Heart right ventricle (tissue), 16 donors: ENCODE data around the gene EGLN2. TPM values are rescaled to one million over a fixed set of nuclear protein-coding genes. Genes with fewer than 3 reads are reported as not detected.

Source experiments
- ATAC-seq, 8 donors: fragments of 200-7000 bp; cut with Tn5 transposase; one replicate each; pipeline ENCODE4 v1.9.1; 2020; ENCODE audit warnings: mild to moderate bottlenecking in 8 of 8, moderate library complexity in 8 of 8, moderate number of reproducible peaks in 1 of 8
- DNase-seq, 2 donors: peaks; one replicate each; pipeline ENCODE4 v3.0.0-alpha.2; 2020
- H3K27ac ChIP-seq, 10 donors: fragments of 200-600 bp; sonication (generic) in 2 of 10; one replicate each; pipeline versions ENCODE4 v1.5.0 to v1.8.0; 2020 to 2022; ENCODE audit warnings: mild to moderate bottlenecking in 3 of 10
- H3K27me3 ChIP-seq, 7 donors: fragments of 200-600 bp; one replicate each; pipeline ENCODE4 v1.8.0; 2021 to 2022; ENCODE audit warnings: mild to moderate bottlenecking in 2 of 7
- H3K36me3 ChIP-seq, 9 donors: fragments of 200-600 bp; sonication (generic) in 1 of 9; one replicate each; pipeline versions ENCODE4 v1.5.0 to v1.8.0; 2020 to 2022; ENCODE audit warnings: mild to moderate bottlenecking in 2 of 9
- H3K4me1 ChIP-seq, 9 donors: fragments of 200-600 bp; sonication (generic) in 1 of 9; one replicate each; pipeline versions ENCODE4 v1.5.0 to v1.8.0; 2020 to 2022; ENCODE audit warnings: mild to moderate bottlenecking in 4 of 9
- H3K4me3 ChIP-seq, 10 donors: fragments of 200-600 bp; sonication (generic) in 2 of 10; one replicate each; pipeline versions ENCODE4 v1.5.0 to v1.8.0; 2020 to 2022; ENCODE audit warnings: mild to moderate bottlenecking in 7 of 10, moderate library complexity in 2 of 10
- H3K9me3 ChIP-seq, 11 donors: fragments of 200-600 bp in 10 of 11; sonication (generic) in 2 of 11; one replicate each; pipeline versions ENCODE4 v1.5.0 to v1.8.0; 2013 to 2022; ENCODE audit warnings: mild to moderate bottlenecking in 2 of 11, control low read depth in 1 of 11, moderate library complexity in 1 of 11
- WGBS, 2 donors: extraction: QIAGEN DNeasy Blood & Tissue Kit; methylation state at CpG; one replicate each; pipeline ENCODE4 v1.1.7; 2013; ENCODE audit warnings: inconsistent platforms in 1 of 2; 5-methylcytosine and 5-hydroxymethylcytosine counted together
- intact Hi-C, 10 donors: fragments of 100-400 bp; cut with DNase I; formaldehyde crosslinking; loops; one replicate each; pipeline versions ENCODE4 v1.11.1 to v1.14.2; 2022
- polyA plus RNA-seq, 2 donors: library from polyadenylated mRNA; stranded (reverse); fragments of 200-250 nt; gene quantifications; one replicate each; pipeline ENCODE4 v1.2.3, GENCODE V29; 2013
- total RNA-seq, 10 donors: library from RNA; stranded (reverse); fragmentation: NEBNext Ultra II Directional in 3 of 10; extraction: Animal tissue kit (Norgen Biotek cat#: 25700) in 3 of 10; gene quantifications; one replicate each; pipeline versions ENCODE4 v1.2.1 to v1.2.4, GENCODE V29; 2021 to 2023
- TF ChIP-seq, protein P1 (sequence below), 9 donors: fragments of 200-600 bp; sonication (generic) in 2 of 9; IDR thresholded peaks; one replicate each; pipeline versions ENCODE4 v1.5.0 to v1.8.0; 2021 to 2022; ENCODE audit warnings: antibody characterized with exemption in 9 of 9, mild to moderate bottlenecking in 5 of 9, moderate library complexity in 1 of 9
- donor health status: Arrhythmogenic right ventricular cardiomyopathy.
- donor health status: ischemic (EF 13 %, LVEDD 7.1; RV severe dilation, severe dysfunction).
- donor health status: healthy with polysubstance abuse.
- donor health status: DM: no; HTN: yes; CAD: no.
- donor health status: DM: no; HTN: no; CAD: no.
- donor health status: ischemic (EF 25% LVEDD 6.9; RV normal size, moderate dysfunction).
- donor health status: ischemic (EF 25% LVEDD 5.7; RV mildly dilated, moderate dysfunction).
- donor health status: healthy.
- donor health status: DM: yes; HTN: yes; CAD: no.
- donor health status: Ischemic cardiomyopathy.
- donor health status: ischemic (EF 35%, LVEDD 5.7; RV mildly dilated, moderate dysfunction).
- donor health status: nonischemic (EF 11% LVEDD 7.7; RV severe dilation, severe dysfunction).
- donor health status: DM: yes; HTN: yes; CAD: no.
- donor health status: PGD.
- donor health status: ischemic (EF 29% LVEDD 5.4; RV normal size, mild dysfunction).
- donor health status: nonischemic (EF 23%, LVEDD 6.1; RV moderate dilation, normal function).

EGLN2 gene
- total and polyA plus RNA-seq, 12 donors, result 31.8 to 78.6 (median 46.0) TPM

DNA sequence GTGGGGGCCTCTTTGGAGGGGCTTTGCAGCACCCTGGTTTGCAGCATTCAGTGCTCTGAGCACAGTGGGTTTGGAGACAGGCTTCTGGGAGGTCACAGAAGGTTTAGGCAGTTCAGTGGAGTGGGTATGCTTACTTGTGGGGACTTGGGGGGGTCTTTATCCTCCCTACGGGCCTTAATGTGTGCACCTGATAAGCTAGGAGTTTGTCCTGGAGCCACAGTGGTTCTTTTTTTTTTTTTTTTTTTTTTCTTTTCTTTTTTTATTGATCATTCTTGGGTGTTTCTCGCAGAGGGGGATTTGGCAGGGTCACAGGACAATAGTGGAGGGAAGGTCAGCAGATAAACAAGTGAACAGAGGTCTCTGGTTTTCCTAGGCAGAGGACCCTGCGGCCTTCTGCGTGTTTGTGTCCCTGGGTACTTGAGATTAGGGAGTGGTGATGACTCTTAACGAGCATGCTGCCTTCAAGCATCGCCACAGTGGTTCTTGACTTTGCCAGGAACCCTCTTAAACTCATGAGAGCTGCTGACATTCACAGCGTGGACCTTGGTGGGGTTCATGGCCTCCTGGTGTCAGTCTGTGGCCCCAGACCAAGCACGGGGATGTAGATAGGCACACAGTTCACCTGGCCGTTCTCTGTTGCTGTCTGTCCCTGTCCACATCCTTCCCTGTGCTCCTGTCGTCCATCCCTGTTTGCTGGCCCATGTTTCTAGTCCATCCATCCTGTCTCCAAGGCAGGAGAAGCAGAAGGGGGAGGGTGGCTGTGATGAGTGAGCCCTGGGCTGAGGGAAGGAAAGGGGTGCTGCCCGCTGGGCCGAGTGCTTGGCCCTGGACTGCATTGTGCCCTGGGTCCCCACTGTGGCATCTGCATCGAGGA, 2.7 kb downstream of the EGLN2 start:
- DNase-seq, result no peak
- intact Hi-C loops, result loop anchor here in 3 of 10 donors (2.0 to 10.0 kb wide), 4 partner anchors 17 to 387 kb away; partner anchors contain the start of genes ACTMAP (in 1 of the 3), PRX (in 1 of the 3) and SNRPA (in 1 of the 3)
- H3K27me3 ChIP-seq, result no peaks in the 10 kb centered on the region
- H3K36me3 ChIP-seq, result peaks cover 0 to 50% (median 13%) of the 10 kb centered on the region in 9 donors
- ATAC-seq, result no peak
- WGBS, 2 donors, result 22 to 23% methylated on average over 12 to 13 of the region's 13 CpGs
- H3K4me1 ChIP-seq, result peaks cover 48 to 80% (median 75%) of the 10 kb centered on the region in 9 donors
- peak overlapping the region; percentile 6 to 97 (median 93) for H3K4me3 ChIP-seq
- H3K9me3 ChIP-seq, result no peaks in the 10 kb centered on the region
- TF ChIP-seq, protein P1, sequence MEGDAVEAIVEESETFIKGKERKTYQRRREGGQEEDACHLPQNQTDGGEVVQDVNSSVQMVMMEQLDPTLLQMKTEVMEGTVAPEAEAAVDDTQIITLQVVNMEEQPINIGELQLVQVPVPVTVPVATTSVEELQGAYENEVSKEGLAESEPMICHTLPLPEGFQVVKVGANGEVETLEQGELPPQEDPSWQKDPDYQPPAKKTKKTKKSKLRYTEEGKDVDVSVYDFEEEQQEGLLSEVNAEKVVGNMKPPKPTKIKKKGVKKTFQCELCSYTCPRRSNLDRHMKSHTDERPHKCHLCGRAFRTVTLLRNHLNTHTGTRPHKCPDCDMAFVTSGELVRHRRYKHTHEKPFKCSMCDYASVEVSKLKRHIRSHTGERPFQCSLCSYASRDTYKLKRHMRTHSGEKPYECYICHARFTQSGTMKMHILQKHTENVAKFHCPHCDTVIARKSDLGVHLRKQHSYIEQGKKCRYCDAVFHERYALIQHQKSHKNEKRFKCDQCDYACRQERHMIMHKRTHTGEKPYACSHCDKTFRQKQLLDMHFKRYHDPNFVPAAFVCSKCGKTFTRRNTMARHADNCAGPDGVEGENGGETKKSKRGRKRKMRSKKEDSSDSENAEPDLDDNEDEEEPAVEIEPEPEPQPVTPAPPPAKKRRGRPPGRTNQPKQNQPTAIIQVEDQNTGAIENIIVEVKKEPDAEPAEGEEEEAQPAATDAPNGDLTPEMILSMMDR (IDR thresholded peaks at IDR 0.05), result no peak
- peak overlapping the region; percentile 42 to 99 (median 96) for H3K27ac ChIP-seq

DNA sequence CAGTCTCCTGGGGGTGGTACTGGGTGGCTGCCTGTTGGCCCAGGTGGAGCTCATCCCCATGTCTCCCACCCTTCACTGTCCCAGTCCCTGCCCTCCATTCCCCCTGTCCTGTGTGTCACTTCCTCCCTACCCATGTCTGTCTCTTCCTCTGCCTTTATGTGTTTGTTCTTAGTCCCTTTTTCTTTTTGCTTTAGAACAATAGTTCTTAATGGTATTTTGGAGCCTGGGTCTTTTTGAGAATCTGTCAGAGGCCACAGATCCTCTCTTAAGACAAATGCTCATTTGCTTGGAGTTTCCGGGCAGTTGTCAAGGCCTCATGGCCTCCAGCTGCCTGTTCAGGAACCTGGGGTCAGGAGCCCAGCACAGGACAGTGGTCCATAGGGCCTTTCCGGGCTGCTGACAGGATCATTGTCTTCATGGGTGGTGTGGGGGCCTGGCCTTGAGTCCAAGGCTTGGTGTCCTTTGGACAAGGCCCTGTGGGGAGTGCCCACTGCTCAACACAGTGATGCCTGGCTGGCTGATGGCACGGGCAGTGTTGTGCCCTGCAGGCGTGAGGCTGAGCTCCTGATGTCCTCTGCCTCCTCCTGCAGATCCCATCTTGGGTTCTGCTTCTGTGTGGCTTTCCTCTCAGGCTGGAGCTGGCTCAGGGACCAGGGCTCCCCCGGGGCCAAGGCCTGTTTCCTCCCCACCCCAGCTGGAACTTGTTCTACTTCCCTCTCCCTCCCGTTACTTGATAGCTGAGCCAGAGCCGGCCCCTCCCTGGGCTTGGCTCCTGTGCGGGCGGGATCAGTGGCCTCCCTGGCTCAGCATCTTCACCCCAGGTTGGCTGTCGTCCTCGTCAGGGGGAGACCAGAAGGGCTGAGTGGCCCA, 3.5 kb downstream of the EGLN2 start:
- 14% methylated on average over 11 of the region's 11 CpGs for WGBS, 2 donors
- intact Hi-C loops, result loop anchor here in 3 of 10 donors (5.0 to 10.0 kb wide), 3 partner anchors 50 to 388 kb away; partner anchors contain the start of genes ACTMAP (in 1 of the 3), PRX (in 1 of the 3) and SNRPA (in 1 of the 3)

DNA sequence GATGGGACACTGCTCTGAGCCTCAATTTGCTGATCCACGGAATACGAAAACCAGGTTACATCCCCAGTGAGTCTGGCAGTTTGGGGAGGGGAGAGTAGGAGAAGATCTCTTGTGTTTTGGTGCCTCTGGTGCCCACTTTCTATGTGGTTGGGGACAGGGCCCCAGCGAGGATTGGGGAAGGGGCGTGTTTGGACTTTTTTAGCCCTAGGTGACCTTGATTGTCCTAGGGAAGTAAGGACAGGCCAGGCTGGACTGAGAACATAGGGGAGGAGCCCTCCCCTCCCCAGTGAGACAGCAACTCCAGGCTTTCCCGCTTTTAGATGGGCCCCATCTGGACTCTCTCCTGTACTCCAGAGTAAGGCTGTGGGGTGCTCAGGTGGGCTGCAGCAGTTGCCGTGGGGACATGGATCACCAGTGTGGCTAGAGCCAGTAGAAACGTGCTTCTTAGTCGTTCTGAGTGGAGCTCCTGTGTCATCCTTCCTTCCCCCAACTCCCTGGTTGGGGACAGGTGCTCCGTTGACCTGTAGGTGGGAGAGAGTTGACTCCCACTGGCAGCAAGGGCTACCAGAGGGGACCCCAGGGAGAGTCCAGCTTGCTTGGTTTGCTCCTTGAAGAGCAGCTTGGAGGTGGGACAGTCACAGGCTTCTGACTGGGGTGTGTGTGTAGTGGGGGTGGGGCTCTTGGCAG, 4.3 kb downstream of the EGLN2 start:
- H3K4me1 ChIP-seq, result peaks cover 56 to 86% (median 84%) of the 10 kb centered on the region in 9 donors
- peaks cover 3 to 63% (median 14%) of the 10 kb centered on the region in 9 donors for H3K36me3 ChIP-seq
- WGBS, 2 donors, result 24 to 30% methylated on average over 9 of the region's 9 CpGs
- H3K4me3 ChIP-seq, result peak overlapping the region in 9 of 10 donors; percentile 7 to 96 (median 87)
- H3K27me3 ChIP-seq, result no peaks in the 10 kb centered on the region
- H3K9me3 ChIP-seq, result no peaks in the 10 kb centered on the region
- H3K27ac ChIP-seq, result peak overlapping the region; percentile 42 to 99 (median 94)
- TF ChIP-seq, protein P1 (IDR thresholded peaks at IDR 0.05), result no peak
- intact Hi-C loops, result loop anchor here in 3 of 10 donors (5.0 to 10.0 kb wide), 3 partner anchors 51 to 389 kb away; partner anchors contain the start of genes ACTMAP (in 1 of the 3), PRX (in 1 of the 3) and SNRPA (in 1 of the 3)
- DNase-seq (no peak), ATAC-seq (no peak)

More for the DNA sequence above, 3.5 kb downstream of the EGLN2 start:
- ATAC-seq (peak; percentile 3 to 38 (median 33)), DNase-seq (peak; percentile 81 to 84)
- Histone ChIP-seq H3K4me3 (peak overlapping the region in 9 of 10 donors; percentile 7 to 96 (median 87)), H3K9me3 (no peaks in the 10 kb centered on the region), H3K27me3 (no peaks in the 10 kb centered on the region), H3K36me3 (peaks cover 0 to 55% (median 13%) of the 10 kb centered on the region in 9 donors), H3K4me1 (peaks cover 54 to 87% (median 83%) of the 10 kb centered on the region in 9 donors), H3K27ac (peak overlapping the region; percentile 42 to 99 (median 94))
- TF ChIP-seq, protein P1 (IDR thresholded peaks at IDR 0.05), result no peak
